HG02610 (cell line): ENCODE data around the gene ZSCAN32.

Experiments used
- ATAC-seq: cut with Tn5 transposase; IDR thresholded peaks from one replicate; pipeline ENCODE4 v1.9.1; 2021; ENCODE audit warnings: mild to moderate bottlenecking, moderate library complexity; ENCODE audit not compliant: unreplicated experiment

ZSCAN32 gene

GRCh38 chr16:3358871-3359270, 41.9 kb downstream of the ZSCAN32 start:
- no peak for ATAC-seq

GRCh38 chr16:3356118-3356517, 44.7 kb downstream of the ZSCAN32 start:
- ATAC-seq = no peak

- no peak for ATAC-seq
Observed at GRCh38 chr16:3355589-3355988, 45.2 kb downstream of the ZSCAN32 start, which contains the start of gene OR2C1. OR2C1 (plus strand) TSS chr16:3355889; CDS start chr16:3355941, 52 bp downstream.

GRCh38 chr16:3349175-3349574, 51.6 kb downstream of the ZSCAN32 start:
- ATAC-seq = no peak

- no peak for ATAC-seq
Observed at GRCh38 chr16:3348547-3349167, 52.1 kb downstream of the ZSCAN32 start.

GRCh38 chr16:3347586-3347985, 53.2 kb downstream of the ZSCAN32 start:
- ATAC-seq = no peak

GRCh38 chr16:3346041-3346440, 54.8 kb downstream of the ZSCAN32 start:
- no peak for ATAC-seq
